Nephron (organoid): Measurements from ENCODE around the gene ENKD1.

Source experiments
- H3K27ac Mint-ChIP-seq, 3 experiments: 2 replicates each; pipeline ENCODE4 v1.8.0; 2020; ENCODE audit warnings: mixed read lengths in 3 of 3, mild to moderate bottlenecking in 2 of 3, moderate library complexity in 1 of 3
- H3K27me3 Mint-ChIP-seq: 2 replicates; pipeline ENCODE4 v1.8.0; 2021; ENCODE audit warnings: low read depth, mild to moderate bottlenecking, moderate library complexity, mixed read lengths
- H3K36me3 Mint-ChIP-seq: 2 replicates; pipeline ENCODE4 v1.8.0; 2020; ENCODE audit warnings: low read depth, mixed read lengths
- H3K4me1 Mint-ChIP-seq: 2 replicates; pipeline ENCODE4 v1.8.0; 2020; ENCODE audit warnings: mixed read lengths
- H3K4me3 Mint-ChIP-seq, 3 experiments: 2 replicates each; pipeline ENCODE4 v1.8.0; 2020; ENCODE audit warnings: mild to moderate bottlenecking in 3 of 3, mixed read lengths in 3 of 3, moderate library complexity in 2 of 3
- H3K9me3 Mint-ChIP-seq: 2 replicates; pipeline ENCODE4 v1.8.0; 2020; ENCODE audit warnings: mixed read lengths
- CTCF ChIP-seq, 3 experiments: fragments of 200-600 bp; sonication (generic); IDR thresholded peaks; one replicate each; pipeline ENCODE4 v1.5.0; 2021; ENCODE audit warnings: antibody characterized with exemption in 3 of 3; ENCODE audit not compliant: unreplicated experiment in 3 of 3

Gene ENKD1

DNA sequence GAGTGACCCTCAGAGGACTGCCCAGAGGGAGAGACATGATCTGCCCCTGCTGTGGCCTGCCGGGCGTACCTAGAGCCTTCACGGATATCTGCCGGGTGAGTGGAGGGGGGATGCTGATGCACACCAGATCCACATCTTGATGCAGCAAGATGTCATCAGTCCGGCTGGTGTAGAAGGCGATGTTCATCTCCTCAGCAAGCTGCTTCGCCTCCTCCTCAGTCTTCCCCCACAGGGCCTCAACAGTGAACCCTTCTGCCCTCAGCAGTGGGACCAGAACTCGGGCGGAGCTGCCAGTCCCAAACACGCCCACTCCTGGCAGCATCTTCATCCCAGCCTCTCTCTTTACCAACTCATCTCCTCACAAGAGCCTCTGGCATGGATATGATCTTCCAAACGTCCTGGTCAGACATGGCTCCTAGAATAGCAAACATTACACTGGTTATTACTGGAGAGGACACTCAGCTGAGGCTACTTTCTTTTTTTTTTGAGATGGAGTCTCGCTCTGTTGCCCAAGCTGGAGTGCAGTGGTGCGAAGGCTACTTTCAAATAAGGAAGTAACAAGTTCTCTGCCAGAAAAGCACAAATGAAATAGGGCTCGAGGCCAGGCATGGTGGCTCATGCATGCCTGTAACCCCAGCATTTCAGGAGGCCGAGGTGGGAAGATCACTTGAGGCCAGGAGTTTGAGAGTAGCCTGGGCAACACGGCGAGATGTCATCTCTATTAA, 19.0 kb upstream of the ENKD1 start:
- Mint-ChIP-seq H3K27me3 (no peaks in the 10 kb centered on the region), H3K4me3 (no peak overlapping the region), H3K9me3 (no peaks in the 10 kb centered on the region), H3K4me1 (no peaks in the 10 kb centered on the region), H3K27ac (no peak overlapping the region), H3K36me3 (peaks cover 26% of the 10 kb centered on the region)
- TF ChIP-seq CTCF (IDR thresholded peaks at IDR 0.05; ENCODE audit: unreplicated experiment in 3 of 3) = no peak

DNA sequence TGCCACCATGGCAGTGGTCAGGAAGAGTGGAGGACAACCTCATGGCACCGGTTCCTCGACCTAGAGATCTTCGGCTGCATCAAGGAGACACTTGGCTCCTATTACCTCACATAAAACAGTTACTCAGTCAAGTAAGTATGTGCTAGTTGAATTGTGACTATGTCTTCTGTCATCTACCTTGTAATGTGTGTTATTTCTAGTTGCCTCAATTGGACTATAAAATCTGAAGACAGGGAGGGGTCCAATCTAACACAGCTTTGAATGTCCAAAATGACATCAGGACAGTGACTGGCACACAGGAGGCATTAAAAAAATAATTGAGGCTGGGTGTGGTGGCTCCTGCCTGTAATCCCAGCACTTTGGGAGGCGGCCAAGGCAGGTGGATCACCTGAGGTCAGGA, 17.2 kb upstream of the ENKD1 start:
- no peak for TF ChIP-seq CTCF (IDR thresholded peaks at IDR 0.05; ENCODE audit: unreplicated experiment in 3 of 3)

GRCh38 chr16:67679935-67680897, 13.7 kb upstream of the ENKD1 start:
- H3K4me3 Mint-ChIP-seq = no peak overlapping the region
- H3K27ac Mint-ChIP-seq = no peak overlapping the region
- no peaks in the 10 kb centered on the region for H3K9me3 Mint-ChIP-seq
- no peak for TF ChIP-seq CTCF (IDR thresholded peaks at IDR 0.05; ENCODE audit: unreplicated experiment in 3 of 3)
- H3K27me3 Mint-ChIP-seq = no peaks in the 10 kb centered on the region
- peaks cover 5% of the 10 kb centered on the region for H3K4me1 Mint-ChIP-seq
- peaks cover 12% of the 10 kb centered on the region for H3K36me3 Mint-ChIP-seq

More for the DNA sequence above, 17.2 kb upstream of the ENKD1 start:
- H3K36me3 Mint-ChIP-seq = peaks cover 16% of the 10 kb centered on the region
- H3K4me3 Mint-ChIP-seq = no peak overlapping the region
- H3K9me3 Mint-ChIP-seq = no peaks in the 10 kb centered on the region
- peaks cover under 1% of the 10 kb centered on the region for H3K4me1 Mint-ChIP-seq
- no peak overlapping the region for H3K27ac Mint-ChIP-seq
- no peaks in the 10 kb centered on the region for H3K27me3 Mint-ChIP-seq

DNA sequence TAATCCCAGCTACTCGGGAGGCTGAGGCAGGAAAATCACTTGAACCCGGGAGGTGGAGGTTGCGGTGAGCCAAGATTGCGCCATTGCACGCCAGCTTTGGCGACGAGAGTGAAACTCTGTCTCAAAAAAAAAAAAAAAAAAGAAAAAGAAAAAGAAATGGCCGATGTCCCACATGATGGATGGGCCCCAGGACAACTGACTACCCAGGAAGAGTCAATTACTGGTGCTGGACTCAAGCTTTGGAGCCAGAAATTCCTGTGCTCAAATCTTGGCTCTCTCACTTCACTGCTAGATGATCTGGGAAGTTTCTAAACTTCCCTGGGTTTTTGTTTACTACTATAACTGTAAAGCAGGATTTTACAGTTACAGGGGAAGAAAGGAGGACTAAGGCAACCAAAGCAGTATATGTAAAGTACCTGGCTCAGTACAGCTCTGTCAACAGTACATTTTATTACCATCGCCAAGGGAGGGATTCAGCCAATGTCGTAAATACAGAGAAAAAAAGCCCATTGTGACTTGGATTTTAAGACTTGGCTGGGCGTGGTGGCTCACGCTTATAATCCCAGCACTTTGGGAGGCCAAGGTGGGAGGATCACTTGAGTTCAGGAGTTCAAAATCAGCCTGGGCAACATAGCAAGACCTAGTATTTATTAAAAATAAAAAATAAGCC, 11.9 kb upstream of the ENKD1 start:
- Mint-ChIP-seq H3K4me1 (peaks cover 16% of the 10 kb centered on the region), H3K36me3 (peaks cover 7% of the 10 kb centered on the region), H3K4me3 (no peak overlapping the region), H3K9me3 (no peaks in the 10 kb centered on the region), H3K27me3 (no peaks in the 10 kb centered on the region), H3K27ac (peak overlapping the region in 2 of 3 experiments; percentile 56 to 67)
- no peak for TF ChIP-seq CTCF (IDR thresholded peaks at IDR 0.05; ENCODE audit: unreplicated experiment in 3 of 3)

- Mint-ChIP-seq H3K27me3 (no peaks in the 10 kb centered on the region), H3K4me1 (peaks cover 18% of the 10 kb centered on the region), H3K9me3 (no peaks in the 10 kb centered on the region), H3K4me3 (no peak overlapping the region), H3K36me3 (peaks cover 4% of the 10 kb centered on the region), H3K27ac (no peak overlapping the region)
- TF ChIP-seq CTCF (IDR thresholded peaks at IDR 0.05; ENCODE audit: unreplicated experiment in 3 of 3) = no peak
Measured at GRCh38 chr16:67677712-67678111, 11.2 kb upstream of the ENKD1 start.
